Measurements from ENCODE around the gene CSNK1A1.
"Not testable (repeated sequence)": the region's sequence is repeated elsewhere in the genome, so short reads cannot be mapped to it uniquely, and the experiment has no call there.

CSNK1A1 gene

DNA sequence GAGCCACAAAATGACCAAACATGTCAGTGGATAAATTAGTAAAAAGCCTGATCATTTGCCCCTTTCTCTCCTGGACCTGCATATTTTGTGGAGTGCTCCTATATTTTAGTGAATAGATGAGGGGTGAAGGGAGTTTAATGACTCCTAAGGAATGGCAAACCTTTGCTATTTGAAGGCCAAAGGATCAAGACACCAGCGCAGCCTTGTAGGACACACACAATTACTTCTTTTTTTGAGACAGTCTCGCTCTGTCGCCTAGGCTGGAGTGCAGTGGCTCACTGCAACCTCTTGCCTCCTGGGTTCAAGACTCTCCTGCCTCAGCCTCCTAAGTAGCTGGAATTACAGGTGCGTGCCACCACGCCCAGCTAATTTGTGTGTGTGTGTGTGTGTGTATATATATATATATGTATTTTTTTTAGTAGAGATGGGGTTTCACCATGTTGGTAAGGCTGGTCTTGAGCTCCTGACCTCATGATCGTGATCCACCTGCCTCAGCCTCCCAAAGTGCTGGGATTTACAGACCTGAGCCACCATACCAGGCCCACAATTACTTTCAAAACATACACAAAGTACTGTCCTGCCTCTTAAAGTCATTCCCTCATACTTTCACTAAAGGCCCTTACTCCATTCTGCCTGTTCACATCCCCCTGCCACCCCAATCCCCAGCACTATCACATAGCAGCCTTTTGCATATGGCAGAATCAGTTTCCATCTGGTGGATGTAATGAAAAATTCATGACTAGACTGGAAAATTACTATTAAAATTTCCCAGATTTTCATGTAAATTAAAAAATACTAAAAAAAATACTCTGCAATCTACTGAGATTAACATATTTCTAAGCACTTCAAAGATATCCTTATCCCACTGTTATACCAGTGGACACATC is 60.4 kb downstream of the CSNK1A1 start:
- no peak for DNase-seq (ENCODE audit: low read depth in 3 of 3)

DNA sequence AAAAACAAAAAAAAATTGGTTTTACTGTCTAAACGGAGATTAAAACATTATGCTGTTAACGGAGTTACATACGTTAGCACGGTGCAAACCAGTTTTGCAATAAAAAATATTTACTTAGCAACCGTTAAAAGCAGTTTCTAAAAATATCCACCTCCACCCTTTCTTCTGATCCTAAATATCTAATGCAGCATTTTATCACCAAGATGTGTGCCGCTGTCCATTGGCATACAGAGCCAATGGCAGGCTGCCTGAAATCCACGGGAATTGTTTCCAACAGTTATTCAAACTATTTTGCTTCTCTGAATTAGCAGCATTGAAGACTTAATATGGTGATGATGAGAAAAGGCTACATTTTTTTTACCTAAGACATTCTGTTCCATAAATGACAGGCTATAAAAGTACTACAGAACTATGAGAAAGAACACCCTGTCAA is 61.6 kb downstream of the CSNK1A1 start:
- no peak for DNase-seq (ENCODE audit: low read depth in 3 of 3)

DNA sequence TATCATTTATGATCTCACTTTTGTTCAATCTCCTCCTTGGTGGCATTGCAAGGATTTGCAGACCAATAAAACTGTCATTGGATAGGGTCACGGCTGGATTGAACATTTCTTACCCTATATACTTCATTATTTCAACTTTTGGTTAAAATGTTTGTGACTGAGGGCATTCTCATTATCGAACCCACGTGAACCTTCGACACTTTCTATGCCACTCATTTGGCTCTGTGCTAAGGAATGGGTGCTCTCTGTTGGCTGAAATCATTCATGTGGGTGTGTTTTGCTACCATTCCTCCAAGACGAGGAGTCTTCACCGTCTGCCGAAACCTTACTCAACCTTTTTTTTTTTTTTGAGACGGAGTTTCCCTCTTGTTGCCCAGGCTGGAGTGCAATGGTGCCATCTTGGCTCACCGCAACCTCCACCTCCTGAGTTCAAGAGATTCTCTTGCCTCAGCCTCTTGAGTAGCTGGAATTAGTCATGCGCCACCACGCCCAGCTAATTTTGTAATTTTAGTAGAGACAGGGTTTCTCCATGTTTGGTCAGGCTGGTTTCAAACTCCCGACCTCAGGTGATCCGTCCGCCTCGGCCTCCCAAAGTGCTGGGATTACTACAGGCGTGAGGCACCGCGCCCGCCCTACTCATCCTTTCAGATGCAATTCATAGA is 62.5 kb downstream of the CSNK1A1 start:
- DNase-seq (ENCODE audit: low read depth in 3 of 3): no peak

DNA sequence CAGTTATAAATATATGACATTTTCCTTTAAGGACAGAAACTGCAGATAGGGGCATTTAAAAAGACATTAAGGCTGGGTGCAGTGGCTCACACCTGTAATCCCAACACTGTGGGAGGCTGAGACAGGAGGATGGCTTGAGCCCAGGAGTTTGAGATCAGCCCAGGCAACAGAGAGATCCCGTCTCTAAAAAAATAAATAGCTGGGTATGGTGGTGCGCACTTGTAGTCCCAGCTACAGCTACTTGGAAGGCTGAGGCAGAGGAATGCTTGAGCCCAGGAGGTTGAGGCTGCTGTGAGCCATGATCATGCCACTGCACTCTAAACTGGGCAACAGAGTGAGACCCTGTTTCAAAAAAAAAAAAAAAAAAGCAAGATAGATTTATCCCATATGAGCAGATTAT is 63.6 kb downstream of the CSNK1A1 start:
- no peak for DNase-seq (ENCODE audit: low read depth in 3 of 3)

DNA sequence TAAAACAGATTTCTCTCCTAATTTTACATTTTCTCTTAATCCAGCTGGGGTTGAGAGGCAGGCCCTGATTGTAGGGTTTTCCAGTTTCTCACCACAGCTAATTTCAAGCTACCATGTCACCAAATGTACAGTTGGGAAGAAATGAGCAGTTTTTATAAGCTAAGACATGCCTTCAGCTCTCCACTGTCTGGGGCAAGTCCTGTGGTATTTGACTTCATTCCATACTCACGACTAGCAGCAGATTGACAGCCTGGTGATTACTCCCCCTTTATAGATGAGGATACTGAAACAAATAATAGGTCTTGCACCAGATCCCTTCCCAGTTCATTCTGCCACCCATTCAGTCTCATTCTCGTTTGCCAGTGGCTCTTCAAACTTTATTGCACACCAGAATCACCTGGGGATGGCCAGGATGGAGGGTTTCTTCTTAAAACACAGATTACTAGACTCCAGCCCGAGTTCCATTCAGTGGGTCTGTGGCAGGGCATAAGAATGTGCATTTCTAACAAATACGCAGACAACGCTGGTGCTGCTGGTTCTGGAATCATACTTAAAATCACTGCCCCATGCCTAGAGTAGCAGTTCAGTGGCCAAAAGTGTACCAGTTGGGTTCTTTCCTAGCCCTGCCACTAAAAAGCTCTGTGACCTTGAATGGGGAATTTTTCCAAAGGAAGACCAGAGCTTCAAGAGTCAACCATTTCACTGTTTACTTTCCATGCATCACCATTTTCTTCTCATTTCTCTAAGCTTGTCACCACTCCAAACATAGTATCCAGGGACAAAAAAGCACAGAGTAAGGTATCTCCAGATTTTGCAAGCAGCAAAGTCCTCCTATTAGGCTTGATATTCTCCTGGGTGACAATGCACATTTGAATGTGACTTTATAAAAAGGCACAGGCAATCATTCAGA is 64.3 kb downstream of the CSNK1A1 start:
- no peak for DNase-seq (ENCODE audit: low read depth in 3 of 3)

DNA sequence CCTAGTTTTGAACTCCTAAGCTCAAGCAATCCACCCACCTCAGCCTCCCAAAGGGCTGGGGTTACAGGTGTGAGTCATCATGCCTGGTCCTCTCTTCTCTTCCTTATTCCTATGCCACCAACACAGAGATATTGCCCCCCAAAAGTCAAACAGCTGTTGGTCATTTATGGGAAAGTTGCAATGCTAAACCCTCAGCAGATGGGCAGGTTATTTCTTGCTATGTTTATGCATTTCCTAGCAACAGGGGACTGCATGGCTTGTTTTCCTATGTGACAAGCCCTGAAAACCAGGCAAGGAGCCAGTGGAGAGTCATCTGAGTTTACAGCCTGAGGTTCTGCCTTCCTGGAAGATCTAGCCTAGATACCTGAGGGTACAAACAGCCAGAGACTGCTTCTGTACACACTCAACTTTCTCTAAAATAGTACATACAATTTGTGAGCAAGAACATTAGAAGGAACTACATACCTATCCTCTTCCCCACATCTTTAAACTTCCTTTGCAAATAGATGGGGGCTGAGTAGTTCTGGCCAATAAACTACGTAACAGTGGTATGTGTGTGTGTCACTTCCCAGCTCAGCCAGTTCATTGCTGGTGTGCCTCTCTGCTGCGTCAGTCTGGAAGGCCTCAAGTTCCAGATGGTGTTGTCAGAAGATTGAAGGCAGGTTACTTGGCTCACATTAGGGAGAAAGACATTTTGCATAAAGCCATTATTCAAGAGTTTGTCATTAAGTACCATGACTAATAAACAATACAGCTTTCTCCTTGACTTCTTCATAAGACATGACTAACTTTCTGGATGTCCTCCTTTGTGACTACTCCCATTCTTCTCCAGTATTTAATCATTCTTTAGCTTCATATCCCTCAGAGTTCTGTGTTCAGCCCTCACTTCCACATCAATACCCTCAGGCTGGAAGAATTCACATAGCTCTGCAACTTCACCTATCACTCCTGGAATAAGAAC is 65.3 kb downstream of the CSNK1A1 start:
- DNase-seq (ENCODE audit: low read depth in 3 of 3): no peak

DNA sequence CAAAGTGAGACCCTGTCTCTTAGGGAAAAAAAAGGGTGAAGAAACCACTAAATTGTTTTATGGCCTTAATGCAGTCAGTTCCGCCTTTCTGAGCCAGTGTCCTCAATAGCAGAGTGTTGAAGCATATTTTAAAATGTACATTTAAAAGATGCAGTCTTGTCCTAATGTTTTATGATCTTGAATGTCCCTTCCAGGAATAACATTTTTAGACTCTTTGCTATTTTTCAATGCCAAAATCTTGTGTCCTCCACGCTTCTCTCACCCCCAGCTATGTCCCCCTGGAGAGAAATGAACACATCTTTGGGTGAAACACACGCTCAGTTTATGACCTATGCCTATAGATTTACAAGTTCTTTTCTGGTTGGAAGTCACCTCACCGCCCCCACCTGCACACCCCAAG is 69.8 kb downstream of the CSNK1A1 start:
- DNase-seq (ENCODE audit: low read depth in 3 of 3): no peak

DNA sequence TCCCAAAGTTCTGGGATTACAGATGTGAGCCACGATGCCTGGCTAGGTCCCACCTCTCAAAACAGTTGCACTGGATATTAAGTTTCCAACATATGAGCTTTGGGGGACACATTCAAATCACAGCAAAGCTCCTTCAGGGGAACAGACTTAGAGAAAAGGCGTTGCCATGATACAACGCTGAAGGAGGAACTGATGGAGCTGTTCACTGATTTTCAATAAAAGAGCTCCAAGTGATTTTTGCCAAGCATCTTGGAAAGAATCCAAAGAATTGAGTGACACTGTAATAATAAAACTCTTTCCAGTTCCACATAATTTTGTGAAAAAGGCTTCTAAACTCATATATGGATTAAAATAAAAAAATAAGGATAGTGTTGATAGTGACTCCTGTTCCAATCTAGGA is 72.5 kb downstream of the CSNK1A1 start:
- DNase-seq (ENCODE audit: low read depth in 3 of 3): no peak

DNA sequence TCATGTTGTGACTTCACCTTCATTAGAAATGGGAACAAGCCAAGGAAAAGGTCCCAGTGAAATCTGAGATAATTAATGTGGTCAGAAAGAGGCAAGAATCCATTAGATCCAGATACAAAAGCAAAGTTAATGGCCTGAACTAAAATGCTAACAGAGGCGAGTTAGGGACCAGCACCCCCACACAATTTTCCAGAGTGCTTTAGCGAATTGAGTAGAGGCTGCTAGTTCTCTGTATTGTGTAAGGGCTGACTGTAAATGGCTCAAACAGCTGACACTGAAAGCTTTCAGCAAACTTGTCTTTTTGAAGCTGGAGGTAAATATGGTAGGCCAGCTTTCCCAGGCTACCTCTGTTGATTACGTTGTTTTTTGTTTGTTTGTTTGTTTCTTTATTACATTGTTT is 75.5 kb downstream of the CSNK1A1 start:
- no peak for DNase-seq (ENCODE audit: low read depth in 3 of 3)

DNA sequence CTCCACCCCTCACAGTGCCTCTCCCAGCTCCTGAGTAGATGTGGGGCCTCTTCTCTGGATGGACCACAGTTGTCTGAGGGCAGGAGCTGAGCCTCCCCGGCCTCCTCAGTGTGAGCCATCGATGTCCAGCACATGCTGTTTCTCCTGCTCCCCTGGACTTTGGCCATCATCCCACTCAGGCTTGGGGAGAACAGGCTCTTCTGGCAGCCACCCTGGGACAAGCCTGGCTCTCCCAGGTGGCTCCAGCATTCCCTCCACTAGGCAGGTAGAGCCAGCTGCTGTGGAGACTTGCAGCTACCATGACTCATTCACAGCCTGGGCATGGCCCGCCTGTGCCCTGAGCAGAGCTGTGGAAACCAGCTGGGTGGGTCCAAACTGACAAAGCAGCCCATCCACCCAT is 77.0 kb downstream of the CSNK1A1 start:
- DNase-seq (ENCODE audit: low read depth in 3 of 3): no peak

DNA sequence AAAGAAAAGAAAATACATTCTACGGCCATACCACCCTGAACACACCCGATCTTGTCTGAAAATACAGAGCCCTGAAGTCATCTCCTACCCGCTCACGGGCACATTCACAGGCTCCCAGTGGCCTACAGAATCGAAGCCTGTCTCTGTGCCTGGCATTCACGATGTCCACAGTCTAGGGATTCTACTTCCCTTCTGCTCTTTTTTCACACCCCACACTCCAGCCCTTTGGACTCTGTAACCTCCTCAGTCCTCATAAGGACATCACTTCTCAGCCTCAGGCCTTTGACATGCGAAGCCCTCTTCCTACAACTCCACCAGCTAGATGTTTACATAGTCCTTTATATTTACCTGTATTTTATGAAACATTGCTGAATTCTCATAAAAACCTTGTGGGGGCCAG is 77.8 kb downstream of the CSNK1A1 start:
- DNase-seq (ENCODE audit: low read depth in 3 of 3): no peak

DNA sequence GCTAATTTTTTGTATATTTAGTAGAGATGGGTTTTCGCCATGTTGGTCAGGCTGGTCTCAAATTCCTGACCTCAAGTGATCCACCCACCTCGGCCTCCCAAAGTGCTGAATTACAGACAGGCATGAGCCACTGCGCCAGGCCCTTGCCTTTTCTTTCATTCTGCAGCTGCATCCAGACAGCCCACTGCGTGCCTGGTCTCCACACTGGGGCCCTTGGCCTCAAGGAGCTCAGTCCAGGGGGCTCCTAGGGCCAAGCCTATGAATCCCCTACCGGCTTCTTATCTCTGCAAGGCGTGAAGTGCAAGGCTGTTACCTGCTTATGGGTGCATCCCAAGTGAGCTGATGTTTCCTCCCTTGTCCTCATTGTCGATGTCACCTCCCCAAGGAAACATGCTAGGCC is 78.8 kb downstream of the CSNK1A1 start:
- no peak for DNase-seq (ENCODE audit: low read depth in 3 of 3)

DNA sequence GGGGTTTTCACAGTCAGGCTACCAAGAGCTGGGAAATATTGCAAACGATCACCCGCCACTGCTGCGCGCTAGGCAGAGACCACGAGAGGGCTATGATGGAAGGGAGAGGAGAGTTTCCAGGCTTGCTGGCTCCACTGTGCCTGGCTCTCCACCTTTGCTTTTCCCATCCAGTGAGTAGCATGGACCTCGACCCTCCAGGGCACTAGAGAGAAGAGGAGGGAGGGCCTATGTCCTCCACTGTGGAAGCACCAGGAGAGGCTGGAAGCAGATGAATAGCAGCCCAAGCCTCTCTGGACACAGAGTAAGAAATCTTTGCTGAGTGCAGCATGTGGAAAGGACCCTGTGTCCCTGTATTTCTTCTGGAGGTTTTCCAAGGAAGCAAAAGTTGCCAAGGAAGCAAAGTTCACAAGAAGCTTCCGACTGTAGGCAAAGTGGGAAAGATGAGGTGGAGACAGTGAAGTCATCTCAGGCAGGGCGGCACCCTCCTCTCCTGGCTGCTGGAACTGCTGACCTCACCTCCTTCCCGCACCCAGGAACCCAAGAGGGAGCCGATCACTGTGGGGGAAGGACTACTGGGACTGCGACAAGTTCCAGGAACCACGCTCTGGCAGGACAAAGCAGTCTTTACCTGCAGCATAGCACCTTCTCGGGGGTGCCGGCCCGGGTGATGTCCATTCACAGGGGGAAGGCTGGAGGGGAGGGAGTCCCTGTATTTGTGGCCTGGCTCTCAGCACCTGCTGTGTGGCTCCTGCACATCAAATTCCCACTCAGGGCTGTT is 79.6 kb downstream of the CSNK1A1 start:
- no peak for DNase-seq (ENCODE audit: low read depth in 3 of 3)

DNA sequence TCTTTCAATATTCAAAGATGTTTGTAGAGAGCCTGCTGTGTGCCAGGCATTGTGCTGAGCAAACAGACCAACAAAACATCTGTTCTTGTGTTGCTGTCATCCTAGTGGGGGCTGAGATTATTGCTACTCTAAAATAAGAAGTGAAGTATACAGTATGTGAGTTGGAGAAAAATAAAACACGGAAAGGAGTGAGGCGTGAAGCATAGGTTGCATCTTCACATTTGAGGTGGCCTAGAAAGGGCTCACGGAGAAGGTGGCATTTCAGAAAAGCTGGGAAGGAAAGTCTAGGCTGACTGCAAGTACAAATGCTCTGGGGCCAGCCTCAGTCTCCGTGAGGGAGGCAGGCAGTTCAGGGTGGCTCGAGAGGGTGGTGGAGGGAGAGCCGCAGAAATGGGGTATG is 80.3 kb downstream of the CSNK1A1 start:
- DNase-seq (ENCODE audit: low read depth in 3 of 3): no peak

DNA sequence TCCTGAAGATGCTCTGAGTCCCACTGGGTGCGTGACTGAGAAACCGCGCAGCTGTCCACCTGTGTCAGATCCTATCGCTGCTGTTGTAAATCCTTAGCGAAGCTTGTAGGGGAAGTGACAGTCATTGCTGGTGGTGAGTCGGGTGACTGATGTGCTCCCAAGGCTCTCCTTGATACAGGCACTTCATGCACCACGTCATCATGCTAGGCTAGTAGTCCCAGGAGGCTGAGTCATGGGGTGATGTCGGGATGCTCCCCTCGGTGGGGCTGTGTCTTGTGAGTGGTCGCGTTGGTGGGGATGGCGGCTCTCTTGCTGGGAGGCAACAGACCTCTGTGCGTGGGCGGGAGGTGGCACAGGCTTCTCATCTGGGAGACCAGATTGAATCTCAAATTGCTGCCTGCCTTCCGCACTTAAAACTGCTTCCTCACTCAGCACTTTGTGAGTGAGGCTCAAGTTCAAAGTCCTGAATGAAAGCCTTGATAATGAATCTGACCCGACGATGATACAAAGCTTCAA is 84.7 kb downstream of the CSNK1A1 start:
- no peak for DNase-seq (ENCODE audit: low read depth in 3 of 3)

DNA sequence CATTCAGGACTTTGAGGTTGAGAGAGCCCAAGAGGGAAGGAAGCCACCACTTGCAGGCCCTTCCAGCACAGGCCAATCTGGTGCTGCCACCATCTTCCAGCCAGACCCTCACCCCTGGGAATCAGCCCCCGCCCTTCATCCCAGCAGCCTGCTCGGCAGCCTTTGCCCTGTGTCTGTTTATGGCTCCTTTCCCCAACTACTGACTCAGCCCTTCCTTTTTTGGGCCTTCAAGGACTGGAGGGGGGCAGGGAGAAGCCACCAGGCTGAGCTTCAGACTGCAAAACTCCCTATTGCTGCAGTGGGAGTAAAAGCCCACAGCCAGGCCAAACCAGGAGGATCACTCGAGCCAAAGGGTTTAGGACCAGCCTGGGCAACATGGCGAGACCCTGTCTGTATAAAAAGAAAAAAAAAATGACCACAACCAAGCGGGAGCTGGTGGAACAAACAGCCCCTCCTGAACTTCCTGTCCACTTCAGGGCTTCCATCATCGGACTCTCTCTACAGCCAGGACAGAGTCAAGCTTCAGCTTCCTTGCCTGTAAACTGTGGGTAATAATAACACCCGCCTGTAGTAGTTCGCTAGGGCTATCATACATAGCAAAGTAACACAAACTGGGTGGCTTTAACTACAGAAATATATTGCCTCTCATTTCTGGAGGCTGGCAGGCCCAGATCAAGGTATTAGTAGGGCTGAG is 86.3 kb downstream of the CSNK1A1 start:
- DNase-seq (ENCODE audit: low read depth in 3 of 3): no peak

DNA sequence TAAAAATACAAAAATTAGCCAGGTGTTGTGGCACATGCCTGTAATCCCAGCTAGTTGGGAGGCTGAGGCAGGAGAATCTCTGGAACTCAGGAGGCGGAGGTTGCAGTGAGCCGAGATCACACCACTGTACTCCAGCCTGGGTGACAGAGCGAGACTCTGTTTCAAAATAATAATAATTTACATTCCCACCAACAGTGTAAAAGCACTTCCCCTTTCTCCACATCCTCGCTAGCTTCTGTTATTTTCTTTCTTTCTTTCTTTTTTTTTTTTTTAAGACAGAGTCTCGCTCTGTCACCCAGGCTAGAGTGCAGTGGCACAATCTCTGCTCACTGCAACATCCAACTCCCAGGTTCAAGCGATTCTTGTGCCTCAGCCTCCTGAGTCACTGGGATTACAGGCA is 89.3 kb downstream of the CSNK1A1 start:
- DNase-seq (ENCODE audit: low read depth in 3 of 3): not testable (repeated sequence)

DNA sequence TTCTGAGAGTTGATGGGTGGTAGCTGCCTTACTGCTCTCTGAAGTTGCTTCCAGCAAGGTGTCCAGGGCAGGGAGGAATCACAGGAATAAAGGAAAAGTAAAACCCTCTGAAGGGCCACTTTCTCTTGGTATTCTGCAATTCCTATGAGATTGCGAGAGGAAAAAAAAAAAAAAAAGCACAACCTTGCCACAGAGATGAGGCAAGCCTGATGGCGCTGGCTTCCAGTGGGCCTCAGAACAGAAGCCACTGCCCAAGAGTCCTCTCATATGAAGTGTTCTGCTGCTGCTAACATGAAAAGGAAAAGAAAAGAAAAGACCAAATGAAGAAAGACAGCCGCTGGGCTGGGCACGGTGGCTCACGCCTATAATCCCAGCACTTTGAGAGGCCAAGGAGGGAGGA is 91.3 kb downstream of the CSNK1A1 start:
- no peak for DNase-seq (ENCODE audit: low read depth in 3 of 3)

DNA sequence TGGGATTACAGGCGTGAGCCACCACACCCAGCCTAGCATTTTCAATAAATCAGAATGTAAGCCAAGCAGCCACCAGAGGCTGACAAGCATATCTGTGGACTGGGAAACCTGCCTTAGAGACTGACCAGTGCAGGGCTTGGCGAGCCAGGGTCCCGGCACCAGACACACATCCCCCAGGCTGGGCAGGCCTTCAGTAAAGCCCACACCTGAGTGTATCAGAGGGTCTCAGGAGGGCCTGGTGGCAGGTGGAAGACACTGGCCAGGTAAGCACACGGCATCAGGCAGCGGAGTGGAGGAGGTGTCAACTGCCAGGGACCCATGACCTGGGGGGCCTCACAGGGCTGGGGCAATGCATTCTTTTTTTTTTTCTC is 93.9 kb downstream of the CSNK1A1 start:
- DNase-seq (ENCODE audit: low read depth in 3 of 3): no peak

Measured in stimulated activated CD4-positive, alpha-beta T cell treated with anti-CD3 and anti-CD28 coated beads, TNF-alpha, amount 100 ng/mL, for 24 hours (primary cell).